ENCODE results near the gene ENTPD6.
A peak's percentile ranks its signal among the peaks of the same experiment; 100 is the strongest.

Gene ENTPD6

GRCh38 chr20:25187635-25188034 lies 7.9 kb upstream of the ENTPD6 start:
- DNase-seq = no peak

- DNase-seq = no peak
These were observed 7.3 kb upstream of the ENTPD6 start for GRCh38 chr20:25188218-25188617.

GRCh38 chr20:25191051-25191450 lies 4.5 kb upstream of the ENTPD6 start:
- DNase-seq = no peak

GRCh38 chr20:25191689-25192088 lies 3.8 kb upstream of the ENTPD6 start:
- no peak for DNase-seq

- DNase-seq = no peak
These were observed 1.7 kb upstream of the ENTPD6 start for GRCh38 chr20:25193843-25194242.

- no peak for DNase-seq
These were observed 1.1 kb upstream of the ENTPD6 start for GRCh38 chr20:25194333-25194972.

- DNase-seq = peak in 8 of 51 donors; percentile 20 to 59 (median 53)
These were observed 662 bp downstream of the ENTPD6 start for GRCh38 chr20:25195962-25196785.

- DNase-seq = no peak
These were observed 1.2 kb downstream of the ENTPD6 start for GRCh38 chr20:25196786-25197120.

- no peak for DNase-seq
These were observed 1.8 kb downstream of the ENTPD6 start for GRCh38 chr20:25197183-25197869.

GRCh38 chr20:25197870-25198190 lies 2.3 kb downstream of the ENTPD6 start:
- DNase-seq = no peak

GRCh38 chr20:25198663-25199383 lies 3.3 kb downstream of the ENTPD6 start:
- no peak for DNase-seq

GRCh38 chr20:25199473-25200260 lies 4.2 kb downstream of the ENTPD6 start:
- no peak for DNase-seq

- DNase-seq = no peak
These were observed 7.6 kb downstream of the ENTPD6 start for GRCh38 chr20:25203089-25203488.

GRCh38 chr20:25203871-25204320 lies 8.4 kb downstream of the ENTPD6 start:
- no peak for DNase-seq

GRCh38 chr20:25204550-25205276 lies 9.2 kb downstream of the ENTPD6 start:
- DNase-seq = no peak

- no peak for DNase-seq
These were observed 10.0 kb downstream of the ENTPD6 start for GRCh38 chr20:25205277-25206062.

GRCh38 chr20:25206063-25206403 lies 10.5 kb downstream of the ENTPD6 start:
- no peak for DNase-seq

- no peak for DNase-seq
These were observed 11.0 kb downstream of the ENTPD6 start for GRCh38 chr20:25206548-25206947.

GRCh38 chr20:25207149-25207959 lies 11.8 kb downstream of the ENTPD6 start:
- DNase-seq = no peak

Measured in hypothalamus (tissue), 51 donors.